ENCODE results near the gene POLR2A. TPM values are rescaled to one million over a fixed set of nuclear protein-coding genes. Genes with fewer than 3 reads are reported as not detected.

The POLR2A gene
- total RNA-seq, 2 experiments from 2014 or later: 219 to 223 TPM

GRCh38 chr17:7511108-7511507 lies 26.9 kb downstream of the POLR2A start:
- DNase-seq: no peak
- Mint-ChIP-seq H3K27me3 (no peaks in the 10 kb centered on the region), H3K27ac (peak overlapping the region; percentile 42), H3K9me3 (no peaks in the 10 kb centered on the region), H3K36me3 (ENCODE audit: low read depth) (peaks cover 63% of the 10 kb centered on the region), H3K4me1 (ENCODE audit: low read depth) (no peaks in the 10 kb centered on the region), H3K4me3 (no peak overlapping the region)
- intact Hi-C loops (cut with micrococcal nuclease): no loop called here
- CTCF ChIA-PET: interaction anchor here (1.1 to 1.5 kb wide), 2 partner anchors 50 to 141 kb away, joined by 4 to 7 read pairs; partner anchors contain the start of gene SENP3
- TF ChIP-seq CTCF (IDR thresholded peaks at IDR 0.05): no peak
- ATAC-seq: no peak
- POLR2A ChIA-PET: interaction anchor here (0.9 to 1.4 kb wide), 3 partner anchors 11 to 51 kb away, joined by 3 to 5 read pairs (median 3); partner anchors contain the start of gene SENP3

DNA sequence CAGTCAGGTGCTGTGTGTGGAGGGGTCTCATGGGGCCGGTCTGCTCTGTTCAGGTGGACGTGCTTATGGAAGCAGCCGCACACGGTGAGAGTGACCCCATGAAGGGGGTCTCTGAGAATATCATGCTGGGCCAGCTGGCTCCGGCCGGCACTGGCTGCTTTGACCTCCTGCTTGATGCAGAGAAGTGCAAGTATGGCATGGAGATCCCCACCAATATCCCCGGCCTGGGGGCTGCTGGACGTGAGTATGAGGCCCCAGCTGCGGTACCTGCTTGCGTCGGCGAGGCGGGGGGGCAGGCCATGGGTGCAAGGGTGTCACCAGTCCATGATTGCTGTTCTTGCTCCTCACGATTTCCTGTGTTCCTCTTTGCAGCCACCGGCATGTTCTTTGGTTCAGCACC lies 27.9 kb downstream of the POLR2A start:
- H3K9me3 Mint-ChIP-seq: no peaks in the 10 kb centered on the region
- H3K4me1 Mint-ChIP-seq (ENCODE audit: low read depth): no peaks in the 10 kb centered on the region
- no peak overlapping the region for H3K4me3 Mint-ChIP-seq
- ATAC-seq: no peak
- intact Hi-C loops (cut with micrococcal nuclease): no loop called here
- DNase-seq: no peak
- POLR2A ChIA-PET: interaction anchor here (1.0 to 1.4 kb wide), 3 partner anchors 9 to 50 kb away, joined by 3 to 5 read pairs (median 3); partner anchors contain the start of gene SENP3
- CTCF ChIA-PET: interaction anchor here (1.5 to 4.5 kb wide), 3 partner anchors 11 to 49 kb away, joined by 7 to 31 read pairs (median 20); partner anchors contain the start of gene SENP3
- H3K27ac Mint-ChIP-seq: no peak overlapping the region
- peaks cover 55% of the 10 kb centered on the region for H3K36me3 Mint-ChIP-seq (ENCODE audit: low read depth)
- no peak for TF ChIP-seq CTCF (IDR thresholded peaks at IDR 0.05)
- H3K27me3 Mint-ChIP-seq: no peaks in the 10 kb centered on the region

DNA sequence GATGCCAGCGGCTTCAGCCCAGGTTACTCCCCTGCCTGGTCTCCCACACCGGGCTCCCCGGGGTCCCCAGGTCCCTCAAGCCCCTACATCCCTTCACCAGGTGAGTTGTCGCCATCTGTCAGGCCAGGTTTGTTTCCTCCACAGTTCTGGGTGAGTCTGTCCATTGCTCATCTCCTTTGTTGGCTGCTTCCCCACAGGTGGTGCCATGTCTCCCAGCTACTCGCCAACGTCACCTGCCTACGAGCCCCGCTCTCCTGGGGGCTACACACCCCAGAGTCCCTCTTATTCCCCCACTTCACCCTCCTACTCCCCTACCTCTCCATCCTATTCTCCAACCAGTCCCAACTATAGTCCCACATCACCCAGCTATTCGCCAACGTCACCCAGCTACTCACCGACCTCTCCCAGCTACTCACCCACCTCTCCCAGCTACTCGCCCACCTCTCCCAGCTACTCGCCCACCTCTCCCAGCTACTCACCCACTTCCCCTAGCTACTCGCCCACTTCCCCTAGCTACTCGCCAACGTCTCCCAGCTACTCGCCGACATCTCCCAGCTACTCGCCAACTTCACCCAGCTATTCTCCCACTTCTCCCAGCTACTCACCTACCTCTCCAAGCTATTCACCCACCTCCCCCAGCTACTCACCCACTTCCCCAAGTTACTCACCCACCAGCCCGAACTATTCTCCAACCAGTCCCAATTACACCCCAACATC lies 28.8 kb downstream of the POLR2A start:
- no peak for ATAC-seq
- Mint-ChIP-seq H3K27ac (no peak overlapping the region), H3K4me1 (ENCODE audit: low read depth) (no peaks in the 10 kb centered on the region)

GRCh38 chr17:7513850-7514419 lies 29.8 kb downstream of the POLR2A start:
- CTCF ChIA-PET: interaction anchor here (0.7 to 4.5 kb wide), 38 partner anchors 8 to 173 kb away, joined by 3 to 186 read pairs (median 6); partner anchors contain the start of genes MPDU1, SENP3, SLC35G6 and SOX15
- POLR2A ChIA-PET: interaction anchor here (0.5 to 2.0 kb wide), 8 partner anchors 11 to 174 kb away, joined by 3 to 23 read pairs (median 4); partner anchors contain the start of genes POLR2A, SENP3 and WRAP53
- ATAC-seq (no peak), DNase-seq (no peak)
- Mint-ChIP-seq H3K9me3 (no peaks in the 10 kb centered on the region), H3K4me3 (no peak overlapping the region), H3K27ac (peak overlapping the region; percentile 36), H3K27me3 (no peaks in the 10 kb centered on the region), H3K4me1 (ENCODE audit: low read depth) (no peaks in the 10 kb centered on the region), H3K36me3 (ENCODE audit: low read depth) (peaks cover 42% of the 10 kb centered on the region)
- TF ChIP-seq CTCF (IDR thresholded peaks at IDR 0.05): no peak
- intact Hi-C loops (cut with micrococcal nuclease): no loop called here

More for the DNA sequence above, 28.8 kb downstream of the POLR2A start:
- ChIA-PET POLR2A (interaction anchor here (0.8 to 2.0 kb wide), 6 partner anchors 37 to 175 kb away, joined by 3 to 23 read pairs (median 4); partner anchors contain the start of genes SENP3 and WRAP53), CTCF (interaction anchor here (1.3 to 4.5 kb wide), 13 partner anchors 9 to 175 kb away, joined by 3 to 186 read pairs (median 17); partner anchors contain the start of genes SENP3, SOX15, TMEM95 and TNFSF13)
- no peak for TF ChIP-seq CTCF (IDR thresholded peaks at IDR 0.05)
- Mint-ChIP-seq H3K27me3 (no peaks in the 10 kb centered on the region), H3K9me3 (no peaks in the 10 kb centered on the region), H3K4me3 (no peak overlapping the region), H3K36me3 (ENCODE audit: low read depth) (peaks cover 52% of the 10 kb centered on the region)
- DNase-seq: no peak
- intact Hi-C loops (cut with micrococcal nuclease): no loop called here
